HG02642 (cell line): Measurements from ENCODE around the gene CDK6.

Experiments
- ATAC-seq: cut with Tn5 transposase; IDR thresholded peaks from one replicate; pipeline ENCODE4 v1.9.1; 2021; ENCODE audit warnings: mild to moderate bottlenecking; ENCODE audit not compliant: unreplicated experiment, poor library complexity

Gene CDK6

DNA sequence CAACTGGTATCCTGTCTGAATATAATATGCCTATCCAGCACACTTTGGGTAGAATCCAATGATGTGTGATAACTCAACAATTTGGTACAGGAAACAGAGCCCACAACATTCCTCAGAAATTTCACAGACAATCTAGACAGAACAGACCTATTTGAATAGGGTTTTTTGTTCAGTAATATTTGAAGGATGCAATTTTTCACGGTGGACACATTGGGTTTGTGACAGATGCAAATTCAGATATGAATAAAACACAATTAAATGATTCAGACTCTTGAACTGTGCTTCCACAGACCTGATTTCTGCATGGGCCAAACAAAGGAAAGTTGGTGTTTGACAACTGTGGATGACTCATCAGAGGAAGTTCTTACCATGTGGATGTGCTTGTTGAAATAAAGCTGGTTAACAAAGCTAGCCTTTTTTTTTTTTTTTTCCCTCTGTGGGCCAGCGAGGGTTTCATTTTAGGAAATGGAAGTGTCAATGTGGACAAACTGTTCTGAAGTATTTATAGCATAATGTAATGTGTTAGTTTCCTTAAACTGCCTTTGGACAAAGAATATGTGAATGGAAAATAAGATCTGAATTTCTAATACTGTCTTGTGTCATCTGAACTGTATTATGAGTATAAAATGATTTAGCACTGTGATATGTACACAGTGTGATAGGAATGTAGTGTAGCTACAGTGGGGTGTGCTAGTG is 203.0 kb downstream of the CDK6 start:
- no peak for ATAC-seq

DNA sequence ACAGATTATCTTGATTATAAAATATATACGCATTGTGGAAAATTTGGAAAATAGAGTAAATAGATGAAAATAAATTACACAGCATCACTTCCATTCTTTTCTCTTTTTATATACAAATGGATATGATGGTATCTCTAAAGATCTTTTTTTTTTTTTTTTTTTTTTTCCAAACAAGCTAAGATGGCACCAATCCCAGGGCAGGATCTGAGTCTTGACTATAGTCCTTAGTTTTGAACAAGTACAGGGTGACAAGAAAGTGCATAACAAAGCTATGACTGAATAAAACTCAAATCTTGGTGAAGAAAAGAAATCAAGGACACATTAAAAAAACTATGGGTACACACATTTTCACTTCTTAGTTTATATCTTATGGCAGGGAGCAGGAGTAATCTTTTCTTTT is 203.6 kb downstream of the CDK6 start:
- no peak for ATAC-seq

DNA sequence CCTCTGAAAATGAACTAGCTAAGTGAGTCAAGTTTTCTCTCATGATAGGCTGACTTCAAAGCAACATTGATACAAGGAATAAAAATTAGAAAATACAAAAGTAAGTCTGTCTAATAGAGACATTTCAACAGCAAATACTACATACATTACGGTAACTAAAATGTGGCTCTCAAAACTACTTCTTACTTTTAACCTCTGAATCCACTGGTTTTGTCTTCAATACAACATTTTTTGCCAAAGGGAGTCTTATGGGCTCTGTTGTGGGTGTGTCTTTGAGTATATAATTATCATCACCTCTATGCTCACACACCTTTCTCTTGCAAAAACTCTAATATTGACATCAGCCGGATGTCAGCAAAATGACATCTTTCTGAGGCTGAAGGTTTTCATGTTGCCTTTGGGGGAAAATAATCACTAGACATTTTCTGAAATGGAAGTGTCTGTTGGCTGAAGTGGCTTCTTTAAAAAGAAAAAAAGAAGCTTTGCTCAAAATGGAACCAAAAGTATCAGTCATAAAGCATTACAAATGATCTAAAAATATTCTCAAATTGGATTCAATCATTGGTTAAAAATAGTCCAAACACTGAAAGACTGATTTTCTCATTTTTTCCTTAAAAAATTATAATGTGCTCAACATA is 204.4 kb downstream of the CDK6 start:
- ATAC-seq: peak; percentile 16

DNA sequence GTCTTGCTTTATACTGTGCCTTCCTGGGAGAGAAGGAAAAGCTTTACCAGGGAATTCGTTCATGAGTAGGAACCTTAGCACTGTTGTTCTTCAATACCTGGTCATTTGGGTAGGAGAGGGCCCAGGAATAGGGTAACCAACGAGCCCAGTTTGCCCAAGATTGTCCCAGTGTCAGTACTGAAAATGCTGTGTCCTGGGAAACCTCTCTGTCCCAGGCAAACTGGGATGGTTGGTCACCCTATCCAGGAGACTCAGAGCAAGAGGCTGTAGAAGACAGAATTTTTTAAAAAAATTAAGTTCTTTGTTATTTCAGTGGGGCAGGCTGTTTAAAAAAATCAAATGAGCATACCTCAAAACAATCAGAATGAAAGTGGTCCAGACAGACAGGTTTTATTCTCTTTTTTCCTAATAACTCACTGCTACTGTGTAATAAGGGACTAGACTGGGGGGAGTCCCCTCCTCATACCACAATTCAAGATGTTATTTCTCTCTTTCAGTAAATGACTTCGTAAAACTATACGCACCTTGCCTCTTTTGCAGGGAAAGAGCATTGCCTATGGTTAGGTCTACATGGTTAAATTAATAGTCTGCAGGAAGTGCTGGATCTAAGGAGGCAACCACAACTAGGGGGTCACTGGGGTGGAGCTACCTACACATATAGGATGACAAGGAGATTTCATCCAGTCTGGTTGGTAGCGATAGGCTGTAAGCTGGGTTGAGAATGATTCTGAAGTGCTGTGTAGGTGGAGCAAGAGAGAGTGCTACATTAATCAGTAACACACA is 205.1 kb downstream of the CDK6 start:
- ATAC-seq: peak; percentile 73

DNA sequence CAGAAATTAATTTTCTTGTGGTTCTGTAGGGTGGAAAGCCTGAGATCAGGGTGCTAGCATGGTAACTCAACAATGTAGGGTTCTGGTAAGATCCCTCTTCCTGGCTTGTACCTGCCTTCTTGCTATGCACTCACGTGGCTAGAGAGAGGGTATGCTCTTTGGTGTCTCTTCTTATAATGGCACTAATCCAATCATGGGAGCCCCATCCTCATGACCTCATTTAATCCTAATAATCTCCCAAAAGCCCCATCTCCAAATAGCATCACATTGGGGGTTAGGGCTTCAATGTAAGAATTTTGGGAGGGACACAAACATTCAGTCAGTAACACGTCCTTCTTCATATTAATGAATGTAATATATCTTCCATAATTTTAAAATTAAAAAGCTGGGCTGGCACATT is 206.6 kb downstream of the CDK6 start:
- no peak for ATAC-seq

DNA sequence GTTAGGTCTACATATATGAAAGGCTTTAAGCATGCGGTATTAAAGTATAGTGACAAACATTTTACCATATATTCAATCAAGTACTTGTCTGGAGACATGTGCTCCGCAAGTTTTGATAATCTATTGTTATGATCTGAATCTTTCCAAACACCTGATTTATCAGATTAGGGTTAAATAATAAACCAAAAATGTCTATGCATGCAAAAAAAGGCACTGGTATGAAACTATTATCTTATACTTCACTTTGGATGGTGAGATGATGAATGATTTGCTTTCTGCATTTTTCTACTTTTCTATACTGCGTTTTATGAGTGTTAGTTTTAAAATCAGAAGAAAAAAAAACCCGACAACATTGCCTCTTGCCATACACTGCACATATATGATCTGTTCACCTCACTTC is 208.4 kb downstream of the CDK6 start:
- no peak for ATAC-seq

DNA sequence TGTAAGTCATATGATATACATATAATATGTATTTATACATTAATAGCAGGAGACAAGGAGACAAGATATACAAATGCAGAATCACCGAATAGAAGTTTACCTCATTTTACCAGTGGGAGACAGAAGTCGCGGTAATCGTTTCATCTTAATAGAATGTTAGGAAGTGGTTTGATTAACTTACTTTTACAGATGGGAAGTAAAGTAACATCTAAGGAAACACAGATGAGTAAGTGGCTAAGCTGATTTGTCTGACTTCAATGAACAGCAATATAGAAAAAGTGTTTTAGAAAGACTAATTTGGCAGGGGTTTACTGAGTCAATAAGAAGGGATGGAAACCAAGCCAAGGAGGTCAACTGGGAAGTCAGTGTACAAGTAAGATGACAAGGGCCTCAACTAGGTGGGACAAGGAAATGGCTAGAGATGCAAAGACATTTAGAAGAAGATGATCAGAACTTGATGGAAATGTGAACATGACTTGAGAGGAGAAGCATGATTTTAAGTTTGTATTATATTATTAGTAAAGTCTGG is 210.0 kb downstream of the CDK6 start:
- no peak for ATAC-seq

DNA sequence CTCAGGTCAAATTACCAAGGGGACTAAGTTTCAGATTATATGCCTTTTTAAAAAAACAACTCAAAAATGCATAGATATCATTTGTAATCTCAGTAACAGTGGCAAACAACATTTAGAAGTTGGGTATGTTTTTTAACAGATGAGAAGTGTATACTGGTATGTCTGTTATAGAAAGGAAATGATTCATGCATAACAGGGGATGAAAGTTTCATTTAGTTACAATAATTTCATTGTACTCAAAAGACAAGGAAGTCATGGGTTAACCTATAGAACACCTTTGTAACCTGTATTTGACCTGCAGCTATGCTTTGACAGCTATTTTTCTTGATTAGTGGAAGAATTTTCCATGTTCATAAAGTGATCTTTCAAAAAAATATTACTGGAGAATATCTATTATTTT is 210.8 kb downstream of the CDK6 start:
- no peak for ATAC-seq

DNA sequence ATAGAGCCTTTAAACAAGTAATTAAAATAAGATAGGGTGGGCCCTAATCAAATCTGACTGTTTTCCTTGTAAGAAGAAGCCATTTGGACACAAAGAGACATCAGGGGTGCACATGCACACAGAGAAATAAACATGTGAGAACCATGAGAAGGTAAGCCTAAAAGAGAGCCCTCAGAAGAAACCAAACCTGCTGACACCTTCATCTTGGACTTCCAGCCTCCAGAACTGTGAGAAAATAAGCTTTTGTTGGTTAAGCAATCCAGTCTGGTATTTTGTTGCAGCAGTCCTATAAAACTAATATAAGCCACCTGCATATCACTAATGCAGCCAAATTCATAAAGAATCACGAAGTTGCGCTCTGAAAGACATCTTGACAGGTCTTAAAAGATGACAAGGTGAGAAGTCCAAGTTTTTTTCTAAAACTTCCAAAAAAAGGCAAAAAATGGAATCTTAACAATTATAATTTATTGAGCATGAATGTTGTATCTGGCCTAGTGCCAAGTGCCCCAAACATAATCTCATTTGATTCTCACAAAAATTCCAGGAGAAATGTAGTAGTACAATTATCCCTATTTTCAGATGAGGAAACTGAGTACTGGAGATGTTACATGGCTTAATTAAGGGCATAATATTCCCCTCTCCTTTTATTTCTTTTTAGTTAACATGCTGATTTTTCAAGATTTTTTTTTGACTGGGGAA is 211.9 kb downstream of the CDK6 start:
- ATAC-seq: no peak

DNA sequence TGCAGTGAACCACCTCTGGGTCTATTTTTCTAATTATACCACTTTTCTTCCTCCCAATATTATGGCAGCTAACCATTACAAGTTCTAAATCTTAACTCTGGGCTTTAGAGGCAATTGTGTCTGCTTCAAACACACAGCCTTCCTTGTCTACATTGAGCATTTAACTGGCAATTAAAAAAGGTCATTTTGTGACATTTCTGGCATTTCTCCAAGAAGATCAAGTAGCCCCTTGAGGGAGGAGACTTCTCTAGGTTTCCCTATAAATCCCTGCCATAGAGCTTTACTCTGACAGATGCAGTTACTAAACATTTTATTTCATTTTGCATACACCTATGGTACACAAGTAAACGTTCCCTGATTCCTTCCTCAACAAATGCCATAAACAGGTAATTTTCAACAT is 212.8 kb downstream of the CDK6 start:
- ATAC-seq: no peak

DNA sequence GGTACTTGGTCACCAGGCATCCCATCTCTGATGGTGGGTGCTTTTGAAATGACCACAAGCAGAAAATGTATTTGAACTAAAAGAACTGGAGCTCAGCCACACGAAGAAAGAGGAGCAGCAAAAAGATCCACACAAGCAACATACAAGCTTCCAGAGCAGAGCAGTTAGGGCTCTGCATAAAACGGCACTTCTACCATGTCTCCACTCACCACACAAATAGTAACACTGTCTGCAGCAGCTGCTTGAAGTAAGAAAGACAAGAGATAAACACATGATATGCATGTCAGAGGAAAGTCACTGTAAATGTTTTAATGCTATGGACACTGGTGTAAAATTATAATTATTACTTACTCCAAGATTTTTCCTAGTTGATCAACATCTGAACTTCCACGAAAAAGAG is 213.7 kb downstream of the CDK6 start:
- ATAC-seq: no peak

DNA sequence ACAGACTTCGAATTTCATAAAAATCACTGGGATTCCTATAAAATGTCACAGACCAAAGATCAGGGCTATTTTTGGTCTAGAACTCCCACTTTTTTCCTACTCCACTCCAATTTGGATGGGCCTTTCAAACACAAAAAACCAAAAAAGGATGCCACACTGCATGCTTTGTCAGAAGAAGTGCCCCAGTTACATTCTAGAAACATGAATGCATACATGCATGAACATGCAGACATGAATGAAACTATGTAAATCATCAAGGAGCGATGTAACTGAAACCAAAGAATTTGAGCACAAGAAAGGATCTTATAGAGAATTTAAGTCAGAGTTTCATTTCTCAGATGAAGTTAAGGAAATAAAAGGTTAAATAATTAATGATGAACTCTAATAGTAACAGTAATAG is 214.3 kb downstream of the CDK6 start:
- ATAC-seq: peak; percentile 60

DNA sequence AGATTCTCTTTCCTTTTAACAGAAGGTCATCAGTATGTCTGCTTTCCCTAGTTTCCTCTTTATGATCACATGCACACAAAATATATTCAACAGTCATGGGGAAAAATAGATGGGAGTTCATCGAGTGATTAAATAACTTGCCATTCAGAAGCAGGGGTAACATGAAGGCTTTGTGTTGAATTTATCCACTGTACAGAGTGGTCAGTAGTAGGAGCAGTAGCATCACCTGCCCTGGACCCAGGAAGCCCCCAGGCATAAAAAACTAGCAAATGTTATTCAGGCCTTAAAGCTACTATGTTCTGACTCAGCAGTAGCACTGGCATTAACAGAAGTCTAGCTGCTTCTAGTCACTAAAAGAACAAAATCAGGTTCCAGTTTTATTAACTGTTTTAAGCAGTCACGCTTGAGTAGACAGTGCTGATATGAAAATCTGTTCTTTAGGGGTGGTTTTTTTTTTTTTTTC is 214.8 kb downstream of the CDK6 start:
- ATAC-seq: peak; percentile 52

DNA sequence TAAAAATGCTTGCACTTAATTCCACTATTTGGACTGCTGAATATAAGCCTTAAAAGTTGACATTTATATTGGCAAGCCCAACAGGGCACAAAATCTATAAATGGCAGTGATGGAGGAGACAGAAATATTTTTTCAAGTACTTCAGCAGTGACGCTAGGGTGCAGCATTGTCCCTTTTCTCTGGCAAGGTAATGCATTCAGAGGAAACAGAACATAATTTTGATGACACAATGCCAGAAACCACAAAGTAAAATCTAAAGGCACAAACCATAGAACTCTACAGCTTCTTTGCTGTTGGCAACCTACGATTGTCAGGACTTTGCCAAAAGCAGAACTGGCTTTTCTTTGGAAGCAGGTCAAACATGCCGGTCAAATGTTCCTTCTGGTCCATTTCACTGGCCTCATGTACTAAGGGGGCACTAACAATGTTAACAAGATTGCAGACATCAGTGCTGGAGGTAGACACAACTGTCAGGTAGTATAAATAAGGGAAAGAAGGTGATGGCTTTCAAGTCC is 215.3 kb downstream of the CDK6 start:
- peak; percentile 70 for ATAC-seq

DNA sequence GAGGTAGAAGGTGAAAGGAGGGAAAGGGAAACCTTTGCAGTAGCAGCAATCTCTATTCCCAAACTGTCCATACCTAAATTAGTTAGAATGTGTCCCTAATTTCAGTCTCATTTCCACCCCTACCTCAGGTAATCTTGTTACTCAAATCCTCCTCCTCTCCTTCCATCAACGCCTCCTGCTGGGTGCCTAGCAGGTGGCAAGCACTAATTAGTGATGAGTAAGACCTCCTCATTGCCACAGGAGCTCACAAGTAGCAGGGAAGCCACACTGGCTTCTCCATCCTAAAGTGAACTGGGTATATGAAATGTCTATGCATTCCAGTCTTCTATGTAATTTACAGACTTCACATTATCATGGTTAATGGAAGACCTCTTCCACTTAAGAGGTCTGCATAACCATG is 220.5 kb downstream of the CDK6 start:
- no peak for ATAC-seq

DNA sequence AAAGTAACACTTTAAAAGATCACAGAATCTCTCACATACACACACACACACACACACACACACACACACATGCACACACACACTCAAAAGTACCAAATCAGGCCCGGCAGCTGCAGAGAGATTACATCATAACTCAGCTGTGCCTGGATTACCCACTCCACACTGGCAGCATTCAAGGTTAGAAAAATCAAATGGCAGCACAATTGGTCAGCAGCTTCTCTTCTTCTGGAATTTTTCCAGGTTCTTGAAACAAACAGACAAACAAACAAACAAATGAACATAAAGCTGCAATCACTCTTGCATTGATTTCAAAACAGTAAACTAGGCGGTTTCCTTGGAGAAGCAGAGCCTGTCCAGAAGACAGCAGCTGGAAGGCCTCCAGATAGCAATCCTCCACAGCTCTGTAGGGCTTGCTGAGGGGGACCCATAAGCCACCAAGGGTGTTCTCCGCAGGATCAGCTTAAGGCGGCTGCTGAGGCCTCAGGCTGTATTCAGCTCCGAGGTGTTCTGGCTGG is 221.7 kb downstream of the CDK6 start:
- no peak for ATAC-seq

DNA sequence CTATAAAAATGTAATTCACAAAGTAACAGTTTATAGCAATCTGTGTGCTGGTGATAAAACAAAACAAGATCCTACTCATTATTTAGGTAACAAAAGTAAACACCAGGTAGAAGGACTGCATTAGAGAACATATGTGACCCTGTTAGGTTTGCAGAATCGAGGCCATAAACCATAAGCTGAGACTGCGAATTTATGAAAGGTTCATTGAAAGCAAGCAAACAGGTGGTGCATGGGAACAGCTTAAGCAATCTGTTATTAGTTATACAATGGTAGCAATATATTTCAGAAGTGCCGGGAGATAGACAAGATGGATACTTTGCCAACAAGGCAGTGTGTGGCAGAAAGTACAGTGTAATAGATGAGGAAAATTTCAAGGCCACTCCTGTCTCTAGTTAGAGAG is 222.7 kb downstream of the CDK6 start:
- ATAC-seq: no peak

DNA sequence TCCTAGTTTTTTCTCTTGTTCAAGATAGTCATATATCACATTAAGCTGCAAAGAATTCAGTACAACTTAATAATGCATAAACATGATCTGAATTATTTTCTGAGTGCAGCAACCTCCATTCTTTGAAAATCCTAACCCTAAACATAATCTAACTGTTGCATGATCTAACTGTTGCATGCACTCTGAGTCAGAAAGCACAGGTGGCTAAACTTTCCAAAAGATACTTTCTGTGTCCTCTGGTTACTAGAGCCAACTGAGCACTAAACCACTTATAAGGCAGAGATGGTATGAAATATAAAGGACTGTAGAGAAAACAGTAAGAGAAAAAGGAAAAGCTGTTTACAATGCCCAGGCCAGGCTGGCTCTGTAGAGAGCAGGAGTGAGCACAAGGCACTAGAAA is 223.2 kb downstream of the CDK6 start:
- ATAC-seq: no peak

DNA sequence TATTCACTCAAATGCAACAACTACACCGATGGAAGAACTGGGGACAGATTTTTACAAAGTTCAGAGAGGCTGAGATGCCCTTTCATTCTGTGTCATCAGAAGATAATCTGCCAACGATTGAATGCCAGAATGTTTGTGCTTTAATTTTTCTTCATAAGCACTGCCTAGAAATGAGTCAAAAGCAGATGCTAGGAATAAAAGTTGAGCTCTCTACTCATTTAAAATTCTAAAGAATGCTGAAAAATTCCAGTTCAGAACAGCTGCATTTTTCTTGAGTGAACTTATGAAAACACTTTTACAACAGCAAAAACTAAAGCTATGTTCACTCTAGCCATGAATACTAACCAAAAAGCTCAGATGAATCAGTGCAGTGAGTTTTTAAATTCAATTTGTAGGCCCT is 223.9 kb downstream of the CDK6 start:
- no peak for ATAC-seq

DNA sequence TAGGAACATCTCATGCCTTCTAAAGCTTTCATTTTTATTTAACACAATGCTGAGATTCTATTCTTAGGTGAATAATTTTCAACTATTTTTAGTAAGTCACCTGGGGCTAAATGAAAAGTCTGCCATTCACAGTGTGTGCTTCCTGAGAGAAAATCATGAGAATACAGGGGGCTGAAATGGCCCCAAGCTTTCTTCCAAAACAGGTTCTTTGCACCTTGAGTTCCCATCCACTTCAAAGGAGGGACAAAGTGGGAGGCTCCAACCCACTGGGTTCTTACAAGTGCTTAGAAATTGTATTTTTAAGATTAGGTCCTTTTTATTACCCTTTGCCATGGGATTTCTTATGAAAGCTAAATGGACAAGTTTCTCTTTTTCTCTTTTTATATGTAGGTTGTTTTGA is 224.6 kb downstream of the CDK6 start:
- no peak for ATAC-seq
